GM20000 (cell line): ENCODE measurements around the gene PRR7.
"Not testable (repeated sequence)": the region's sequence is repeated elsewhere in the genome, so short reads cannot be mapped to it uniquely, and the experiment has no call there.

Source experiments
- DNase-seq: peaks from one replicate; pipeline ENCODE4 v3.0.0; 2012; ENCODE audit warnings: low spot score
- CTCF ChIP-seq: IDR thresholded peaks from 2 replicates; pipeline ENCODE4 v1.5.1; 2012; ENCODE audit warnings: mild to moderate bottlenecking, control low read depth; ENCODE audit errors: extremely low read depth, missing control alignments

The PRR7 gene

GRCh38 chr5:177482359-177482795 is 35.8 kb downstream of the PRR7 start:
- TF ChIP-seq CTCF = no peak
- no peak for DNase-seq

- TF ChIP-seq CTCF = no peak
- DNase-seq = no peak
Observed at GRCh38 chr5:177483042-177483441, 36.4 kb downstream of the PRR7 start.

GRCh38 chr5:177483994-177484901 is 37.6 kb downstream of the PRR7 start:
- no peak for TF ChIP-seq CTCF
- DNase-seq = no peak

GRCh38 chr5:177484902-177485549 is 38.4 kb downstream of the PRR7 start:
- no peak for TF ChIP-seq CTCF
- no peak for DNase-seq

- DNase-seq = not testable (repeated sequence)
Observed at GRCh38 chr5:177485753-177486152, 39.1 kb downstream of the PRR7 start.

GRCh38 chr5:177486256-177486655 is 39.6 kb downstream of the PRR7 start:
- DNase-seq = no peak

GRCh38 chr5:177487144-177487543 is 40.5 kb downstream of the PRR7 start:
- DNase-seq = no peak
- no peak for TF ChIP-seq CTCF

More at GRCh38 chr5:177486256-177486655, 39.6 kb downstream of the PRR7 start:
- no peak for TF ChIP-seq CTCF

GRCh38 chr5:177487975-177488374 is 41.4 kb downstream of the PRR7 start:
- DNase-seq = no peak
- TF ChIP-seq CTCF = no peak
